Measurements from ENCODE around the gene ACADSB.

The ACADSB gene
- total RNA-seq, result 46.6 to 60.8 (median 56.9) reads per million in 4 experiments

DNA sequence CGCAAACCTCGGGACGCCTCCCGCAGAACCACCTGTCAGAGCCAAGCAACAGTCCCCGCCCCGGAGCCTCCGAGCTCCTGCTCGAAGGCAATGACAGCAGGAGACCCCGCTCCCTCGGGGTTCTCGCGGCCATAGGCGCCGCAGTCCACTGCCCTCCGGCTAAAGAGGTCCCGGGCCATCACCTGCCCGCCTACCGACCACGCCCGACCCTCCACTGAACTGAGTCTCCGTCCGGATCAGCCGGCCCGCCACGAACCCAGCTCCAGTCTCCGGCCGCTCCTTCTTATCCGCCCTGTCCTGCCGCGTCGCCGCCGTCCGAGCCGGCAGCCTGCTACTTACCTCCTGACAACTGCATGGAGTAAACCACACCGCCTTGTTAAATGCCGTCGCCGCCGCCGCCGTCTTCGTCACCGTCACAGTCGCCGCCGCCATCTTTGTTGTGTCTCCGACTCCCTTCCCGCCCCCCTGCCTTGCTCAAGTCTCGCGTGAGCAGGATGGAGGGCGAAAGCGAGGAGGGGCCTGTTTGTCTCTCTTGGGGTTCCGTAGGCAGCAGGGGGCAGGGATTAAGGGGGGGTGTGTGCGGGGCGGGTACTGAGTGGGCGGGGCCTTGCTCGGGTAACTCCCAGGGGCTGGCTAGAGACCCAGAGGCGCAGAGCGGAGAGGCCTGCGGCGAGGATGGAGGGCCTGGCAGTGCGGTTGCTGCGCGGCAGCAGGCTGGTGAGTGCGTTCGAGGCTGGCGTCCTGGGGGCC, at the start of gene ACADSB, which contains the start of gene IKZF5:
TSS of gene ACADSB (plus strand) at position 652 of the 750 bp plus-strand sequence. CDS start at position 676, 24 bp downstream.
TSS of gene IKZF5 (minus strand) at position 441 of the 750 bp plus-strand sequence. CDS start 10,170 bp downstream, outside the sequence.
- peak; percentile 96 for DNase-seq

DNA sequence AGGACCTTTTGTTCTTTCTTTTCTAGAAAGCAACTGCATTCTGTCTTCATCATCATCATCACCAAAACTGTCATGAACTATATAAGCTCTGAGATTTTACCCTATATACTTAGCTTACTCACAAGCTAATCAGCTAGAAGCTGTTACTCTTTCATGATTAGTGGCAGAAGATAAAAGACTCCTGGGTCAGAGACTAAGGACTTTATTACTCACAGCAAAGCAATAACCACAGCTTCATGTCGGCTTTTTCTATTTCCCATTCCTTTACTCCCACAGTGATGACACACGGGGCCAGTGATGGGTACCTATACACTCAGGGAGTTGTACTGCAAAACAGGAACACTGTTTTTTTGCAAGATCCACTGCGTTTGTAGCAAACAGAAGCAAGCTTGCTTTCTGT, 46.4 kb upstream of the ACADSB start:
- DNase-seq, result no peak

DNA sequence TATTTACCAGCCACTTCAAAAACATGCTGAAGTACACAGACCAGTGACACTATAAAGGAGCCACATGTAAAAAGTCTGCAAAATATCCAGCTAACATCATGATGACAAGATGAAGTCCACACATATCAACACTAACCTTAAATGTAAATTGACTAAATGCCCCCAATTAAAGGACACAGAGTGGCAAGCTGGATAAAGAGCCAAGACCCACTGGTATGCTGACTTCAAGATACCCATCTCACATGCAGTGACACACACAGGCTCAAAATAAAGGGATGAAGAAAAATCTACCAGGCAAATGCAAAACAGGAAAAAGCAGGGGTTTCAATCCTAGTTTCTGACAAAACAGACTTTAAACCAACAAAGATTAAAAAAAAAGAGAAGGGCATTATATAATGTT, 41.9 kb upstream of the ACADSB start:
- DNase-seq, result no peak

DNA sequence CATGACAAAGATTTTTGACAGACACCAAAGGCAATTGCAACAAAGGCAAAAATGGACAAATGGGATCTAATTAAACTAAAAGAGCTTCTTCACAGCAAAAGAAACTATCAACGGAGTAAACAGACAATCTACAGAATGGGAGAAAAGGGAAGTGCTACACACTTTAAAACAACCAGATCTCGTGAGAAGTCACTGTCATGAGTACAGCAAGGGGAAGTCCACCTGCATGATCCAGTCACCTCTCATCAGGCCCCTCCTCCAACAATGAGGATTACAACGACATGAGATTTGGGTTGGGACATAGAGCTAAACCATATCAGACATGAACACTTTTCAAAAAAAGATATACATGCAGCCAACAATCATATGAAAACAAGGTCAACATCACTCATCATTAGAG, 40.1 kb upstream of the ACADSB start:
- no peak for DNase-seq

DNA sequence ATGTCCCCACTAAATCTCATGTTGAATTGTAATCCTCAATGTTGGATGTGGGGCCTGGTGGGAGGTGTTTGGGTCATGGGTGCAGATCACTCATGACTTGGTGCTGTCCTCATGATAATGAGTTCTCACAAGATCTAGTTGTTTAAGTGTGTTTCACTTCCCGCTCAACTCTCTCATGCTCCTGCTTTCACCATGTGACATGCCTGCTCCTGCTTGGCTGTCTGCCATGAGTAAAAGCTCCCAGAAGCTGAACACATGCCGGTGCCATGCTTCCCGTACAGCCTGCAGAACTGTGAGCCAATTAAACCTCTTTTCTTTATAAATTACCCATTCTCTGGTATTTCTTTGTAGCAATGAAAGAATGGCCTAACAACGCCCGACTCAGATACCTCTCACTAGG, 34.8 kb upstream of the ACADSB start:
- no peak for DNase-seq

DNA sequence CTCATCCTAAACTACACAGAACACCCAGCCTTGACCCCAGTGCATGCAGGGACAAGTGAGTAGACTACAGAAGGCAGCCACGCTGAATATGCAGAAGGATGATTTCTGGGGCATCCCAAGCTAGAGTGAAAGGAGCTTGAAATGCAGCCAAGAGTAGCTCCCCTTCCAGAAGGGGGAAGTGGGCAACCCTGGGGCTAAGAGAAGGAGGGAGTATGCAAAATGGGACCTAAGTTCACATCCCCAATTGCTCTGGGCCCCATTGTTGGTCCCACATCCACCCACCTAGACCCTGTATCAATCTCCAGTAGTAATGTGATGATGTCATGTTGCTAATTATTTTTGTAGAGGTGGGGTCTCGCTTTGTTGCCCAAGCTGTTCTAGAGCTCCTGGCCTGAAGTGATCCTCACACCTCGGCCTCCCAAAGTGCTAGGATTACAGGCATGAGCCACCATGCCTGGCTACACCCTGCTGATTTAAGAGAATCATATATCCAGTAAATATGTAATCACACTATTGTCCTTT, 34.2 kb upstream of the ACADSB start:
- DNase-seq, result no peak

DNA sequence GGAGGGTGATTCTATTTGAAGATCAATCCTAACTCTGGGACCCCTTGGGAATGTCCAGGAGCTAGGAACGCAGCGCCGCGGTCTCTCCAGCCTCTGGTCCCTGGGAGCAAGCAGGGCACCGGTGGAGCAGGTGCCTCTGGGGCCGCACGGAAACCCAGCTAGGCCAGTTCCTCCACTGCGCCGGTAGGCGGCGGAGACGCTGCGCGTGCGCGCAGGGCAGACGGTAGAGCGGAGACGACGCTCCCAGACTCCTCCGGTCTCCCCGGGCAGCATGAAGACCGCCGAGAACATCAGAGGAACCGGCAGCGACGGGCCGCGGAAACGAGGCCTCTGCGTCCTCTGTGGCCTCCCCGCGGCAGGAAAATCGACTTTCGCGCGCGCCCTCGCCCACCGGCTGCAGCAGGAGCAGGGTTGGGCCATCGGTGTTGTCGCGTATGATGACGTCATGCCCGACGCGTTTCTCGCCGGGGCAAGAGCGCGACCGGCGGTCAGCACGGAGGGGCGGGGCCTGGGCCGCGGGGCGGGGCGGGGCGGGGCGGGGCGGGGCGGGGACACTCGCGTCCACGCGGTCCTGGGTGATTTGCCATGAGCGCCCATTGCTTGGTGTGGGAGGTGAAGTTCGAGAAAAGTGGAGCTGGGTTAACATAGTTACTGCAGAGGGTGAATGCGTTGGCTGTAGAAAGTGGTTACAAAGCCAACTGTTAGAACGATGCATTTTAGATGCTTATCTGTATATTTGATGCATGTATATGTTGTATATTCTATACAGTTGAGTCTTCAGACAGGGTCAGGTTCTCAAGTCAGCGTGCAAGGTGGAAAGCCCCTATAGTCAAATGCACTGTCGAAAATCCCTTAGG, 28.4 kb upstream of the ACADSB start, which contains the start of gene PSTK:
TSS of gene PSTK (plus strand) at position 193 of the 857 bp plus-strand sequence. CDS start at position 272, 79 bp downstream.
- peak; percentile 78 for DNase-seq

DNA sequence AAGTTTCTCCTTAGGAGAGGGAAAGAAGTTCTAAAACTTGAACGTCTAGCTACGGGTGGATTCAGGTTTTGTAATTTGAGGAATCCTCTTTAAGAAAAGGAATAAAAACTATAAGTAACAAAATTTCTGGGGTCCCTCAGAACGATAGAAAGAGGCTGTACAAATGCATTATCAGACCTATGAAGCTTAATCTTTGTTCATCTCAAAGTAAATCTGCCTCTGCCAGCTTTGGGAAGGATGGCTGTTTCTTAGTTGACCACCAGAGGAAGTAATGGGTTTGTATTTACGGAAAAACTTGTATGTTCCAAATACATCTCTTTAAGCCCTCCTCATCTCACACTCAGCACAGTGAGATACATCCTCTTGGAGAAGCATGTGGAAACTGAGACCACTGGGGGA, 27.7 kb upstream of the ACADSB start:
- DNase-seq, result no peak

DNA sequence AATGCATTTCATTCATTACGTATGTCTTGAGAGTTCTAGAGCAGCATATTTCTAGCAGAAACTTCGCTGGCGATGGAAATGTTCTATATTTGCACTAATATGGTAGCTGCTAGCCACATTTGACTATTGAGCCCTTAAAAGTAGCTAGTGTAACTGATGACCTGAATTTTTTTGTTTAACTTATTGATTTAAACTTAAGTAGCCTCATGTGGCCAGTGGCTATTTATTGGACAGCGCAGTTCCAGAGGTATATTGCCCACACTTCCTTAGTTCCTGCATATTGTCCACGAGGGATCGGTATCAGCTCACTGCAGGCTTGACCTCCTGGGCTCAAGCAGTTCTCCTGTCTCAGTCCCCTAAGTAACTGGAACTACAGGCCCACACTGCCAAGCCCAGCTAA, 24.9 kb upstream of the ACADSB start:
- no peak for DNase-seq

DNA sequence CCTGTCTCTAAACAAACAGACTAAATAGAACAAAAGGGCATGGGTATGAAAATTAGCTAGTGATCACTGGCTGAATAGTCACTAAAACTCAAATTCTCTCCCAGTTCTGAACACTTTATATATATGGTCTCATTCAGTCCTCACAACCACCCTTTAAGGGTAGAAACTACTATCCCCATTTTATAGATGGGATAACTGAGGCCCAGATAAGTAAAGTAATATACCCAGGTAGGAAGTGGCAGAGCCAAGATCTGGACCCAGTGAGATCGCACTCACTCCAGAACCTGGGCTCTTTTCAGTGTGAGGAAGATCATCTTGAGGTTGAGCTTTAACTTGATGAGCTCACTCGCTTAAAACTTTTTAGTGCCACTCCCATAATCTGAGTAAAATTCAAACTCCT, 24.1 kb upstream of the ACADSB start:
- no peak for DNase-seq

DNA sequence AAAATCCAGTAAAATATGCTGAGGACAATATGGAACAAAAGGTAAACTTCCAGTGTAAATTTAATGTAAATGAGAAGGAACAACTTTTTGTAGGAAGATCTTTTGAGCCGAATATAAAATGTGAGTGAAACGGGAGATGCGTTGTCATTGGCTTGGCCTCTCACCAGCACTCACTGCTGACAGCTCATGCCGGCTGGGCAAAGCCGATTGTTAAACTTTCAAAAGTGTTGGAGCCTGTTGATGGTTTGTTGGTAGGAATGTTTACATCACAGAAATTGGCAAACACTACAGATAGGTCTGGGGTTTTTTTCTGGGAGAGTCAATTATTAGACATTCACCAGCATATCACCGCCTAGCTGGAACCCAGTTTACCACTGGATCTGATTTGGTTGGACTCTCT, 22.5 kb upstream of the ACADSB start:
- DNase-seq, result no peak

DNA sequence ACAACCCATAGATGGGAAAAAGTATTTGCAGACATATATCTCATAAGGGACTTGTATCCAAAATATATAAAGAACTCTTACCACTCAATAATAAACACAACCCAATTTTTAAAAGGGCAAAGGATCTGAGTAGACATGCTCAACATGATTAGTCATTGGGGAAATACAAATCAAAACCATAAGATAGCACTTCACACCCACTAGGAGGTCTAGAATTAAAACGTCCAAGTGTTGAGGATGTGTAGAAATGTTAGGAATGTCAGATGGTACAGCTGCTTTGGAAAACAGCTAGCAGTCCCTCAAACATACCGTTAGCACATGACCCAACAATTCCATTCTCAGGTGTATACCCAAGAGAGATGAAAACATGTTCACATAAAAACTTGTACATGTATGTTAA, 20.3 kb upstream of the ACADSB start:
- no peak for DNase-seq

DNA sequence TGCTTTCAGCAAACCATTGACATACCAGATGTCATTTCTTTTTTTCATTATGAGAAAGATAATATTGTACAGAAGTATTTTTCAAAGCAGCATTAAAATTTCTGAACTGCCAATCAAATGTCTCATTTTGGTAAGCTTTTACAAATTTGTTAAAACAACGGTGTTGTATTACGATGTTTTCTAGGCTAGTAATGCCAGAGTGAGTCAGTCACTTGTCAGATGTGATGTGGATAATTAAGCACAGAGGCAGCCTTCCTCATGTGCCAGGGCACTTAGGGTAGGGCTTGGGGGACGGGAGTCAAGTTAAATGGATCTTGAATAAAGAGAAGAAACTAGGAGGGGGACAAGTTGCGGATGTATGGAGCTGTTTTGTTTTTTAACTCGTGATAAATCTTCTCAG, 18.5 kb upstream of the ACADSB start:
- no peak for DNase-seq

DNA sequence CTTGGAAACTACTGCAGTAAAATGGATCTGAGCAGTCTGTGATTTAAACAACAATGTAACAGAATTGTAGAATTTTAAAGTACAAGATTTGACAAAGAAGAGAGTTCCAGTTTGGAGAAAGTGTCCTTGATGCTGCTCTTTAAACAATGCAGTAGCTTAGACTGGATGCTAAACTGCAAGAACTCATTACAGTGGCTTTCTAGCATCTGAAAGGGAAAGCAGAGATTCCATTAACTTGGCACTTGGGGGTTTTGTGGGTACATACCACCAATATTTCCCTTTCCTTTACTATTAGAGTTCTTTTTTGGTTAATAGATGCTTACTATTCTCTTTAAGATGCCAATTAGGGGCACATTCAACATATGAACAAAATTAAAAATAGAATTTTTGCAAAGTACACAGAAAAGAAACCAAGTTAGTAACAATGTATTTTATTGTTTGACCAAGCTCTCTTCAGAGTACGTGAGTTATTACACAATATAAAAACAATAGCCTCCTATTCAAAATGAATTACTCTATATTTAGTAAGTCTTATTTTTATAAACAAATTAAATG, 16.7 kb upstream of the ACADSB start:
- DNase-seq, result no peak

DNA sequence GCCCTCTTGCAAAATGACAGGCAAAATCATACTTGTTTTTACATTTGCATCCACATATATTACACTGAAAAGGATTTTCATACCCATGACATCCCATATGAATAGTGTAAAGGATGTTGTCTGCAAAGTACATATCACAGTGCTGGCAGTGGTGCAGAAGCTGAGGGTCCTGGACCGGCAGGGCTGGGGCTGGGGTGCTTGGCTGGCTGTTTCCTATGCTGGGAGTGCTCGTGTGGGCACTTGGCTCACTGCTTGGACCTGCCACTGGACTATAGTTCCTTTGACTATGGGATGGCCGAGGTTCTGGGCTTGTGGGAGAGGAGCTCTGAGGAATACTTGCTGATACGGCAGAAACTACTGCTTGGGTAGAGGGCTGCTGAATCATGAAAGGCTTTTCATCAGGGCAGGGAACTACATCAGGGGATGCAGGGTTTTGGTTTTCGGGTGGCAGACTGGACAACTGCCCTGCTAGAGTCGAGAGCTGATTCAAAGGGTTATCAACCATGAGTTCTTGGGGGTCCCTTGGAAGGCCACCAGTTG, 14.9 kb upstream of the ACADSB start:
- no peak for DNase-seq

DNA sequence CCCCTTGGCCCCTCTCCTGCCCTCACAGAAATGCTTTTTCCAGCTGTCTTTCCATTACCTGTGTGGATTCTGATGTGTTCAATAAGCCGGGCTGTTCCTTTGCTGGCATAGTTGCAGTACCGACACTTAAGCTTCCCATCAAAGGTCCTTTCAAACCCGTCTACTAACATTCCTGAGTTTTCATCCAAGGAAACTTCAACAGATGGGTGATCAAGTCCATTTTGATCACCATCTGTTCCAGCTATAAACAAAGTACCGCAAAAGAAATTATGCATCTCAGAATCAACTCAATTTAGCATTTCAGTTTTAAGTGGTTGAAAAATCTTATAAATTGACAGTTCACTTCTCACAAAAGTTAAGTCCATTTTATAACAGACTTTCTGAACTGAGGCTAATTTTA, 12.9 kb upstream of the ACADSB start:
- no peak for DNase-seq

DNA sequence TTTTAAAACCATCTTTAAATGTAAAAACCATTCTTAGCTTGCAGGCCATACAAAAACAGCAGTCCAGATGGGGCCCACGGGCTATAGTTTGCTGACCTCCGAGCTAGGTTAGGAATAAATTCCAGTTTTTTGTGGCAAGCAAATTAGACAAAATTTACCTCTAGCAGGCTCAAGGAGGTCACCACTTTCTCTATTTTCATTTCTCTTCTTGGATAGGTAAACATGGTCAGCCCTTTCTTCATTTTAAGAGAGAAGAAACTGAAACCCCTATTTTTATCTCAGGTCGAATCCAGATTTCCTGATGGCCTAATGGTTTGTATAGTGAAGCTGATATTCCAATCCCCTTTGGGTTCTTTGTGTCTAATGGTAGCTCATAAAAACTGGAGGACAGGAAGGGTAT, 10.9 kb upstream of the ACADSB start:
- DNase-seq, result no peak

DNA sequence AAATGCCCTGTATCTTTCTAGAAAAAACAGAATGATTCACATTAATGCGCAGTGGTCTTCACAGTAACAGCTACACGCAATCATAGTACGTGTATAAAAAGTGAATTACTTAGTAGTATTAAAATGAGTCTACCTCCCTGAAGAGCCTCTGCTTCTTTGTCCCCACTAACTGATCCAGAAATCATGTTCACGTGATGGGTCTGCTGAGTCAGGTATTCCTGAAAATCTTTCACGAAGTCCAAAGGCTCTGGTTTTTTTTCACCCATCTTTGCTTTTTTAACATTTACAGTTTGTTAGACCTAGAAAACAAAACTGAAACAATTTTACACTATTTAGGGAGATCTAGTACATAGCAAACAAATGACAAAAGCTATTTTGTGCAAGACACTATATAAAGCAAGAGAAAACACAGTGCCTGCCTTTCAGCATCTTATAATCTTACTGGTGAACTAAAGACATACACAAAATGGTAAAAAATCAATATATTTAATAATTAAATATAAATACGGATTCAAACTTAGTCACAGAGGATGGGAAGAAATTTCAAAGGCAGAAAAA, 10.4 kb upstream of the ACADSB start:
- no peak for DNase-seq

DNA sequence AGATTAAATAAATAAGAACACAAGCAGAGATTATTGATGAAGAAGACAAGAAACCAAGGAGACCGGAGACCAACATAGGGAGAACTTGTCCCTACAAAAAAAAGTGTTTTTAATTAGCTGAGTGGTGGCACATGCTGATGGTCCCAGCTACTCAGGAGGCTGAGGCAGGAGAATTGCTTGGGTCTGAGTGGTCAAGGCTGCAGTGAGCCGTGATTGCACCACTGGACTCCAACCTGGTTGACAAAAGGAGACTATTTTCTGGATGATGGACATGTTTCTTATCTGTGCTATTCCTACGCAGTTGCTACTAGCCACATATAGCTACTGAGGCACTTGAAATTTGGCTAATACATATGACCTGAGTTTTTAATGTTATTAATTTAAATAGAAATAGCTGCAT, 9.9 kb upstream of the ACADSB start:
- no peak for DNase-seq

DNA sequence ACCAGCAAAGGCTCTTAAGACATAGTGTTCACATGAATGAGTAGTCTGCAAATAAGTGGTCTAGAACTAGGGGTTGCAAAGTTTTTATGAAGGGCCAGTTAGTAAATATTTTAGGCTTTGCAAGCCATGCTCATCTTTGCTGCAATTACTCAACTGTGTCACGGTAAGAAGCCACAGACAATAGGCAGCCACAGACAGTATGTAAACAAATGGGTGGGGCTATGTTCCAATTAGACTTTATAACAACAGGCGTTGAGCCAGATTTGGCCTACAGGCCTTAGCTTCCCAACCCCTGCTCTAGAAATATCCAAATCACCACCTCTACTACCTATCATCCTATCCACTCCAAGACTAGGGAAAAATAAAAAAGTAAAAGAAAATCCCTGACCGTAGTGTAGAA, 9.5 kb upstream of the ACADSB start:
- DNase-seq, result no peak

DNA sequence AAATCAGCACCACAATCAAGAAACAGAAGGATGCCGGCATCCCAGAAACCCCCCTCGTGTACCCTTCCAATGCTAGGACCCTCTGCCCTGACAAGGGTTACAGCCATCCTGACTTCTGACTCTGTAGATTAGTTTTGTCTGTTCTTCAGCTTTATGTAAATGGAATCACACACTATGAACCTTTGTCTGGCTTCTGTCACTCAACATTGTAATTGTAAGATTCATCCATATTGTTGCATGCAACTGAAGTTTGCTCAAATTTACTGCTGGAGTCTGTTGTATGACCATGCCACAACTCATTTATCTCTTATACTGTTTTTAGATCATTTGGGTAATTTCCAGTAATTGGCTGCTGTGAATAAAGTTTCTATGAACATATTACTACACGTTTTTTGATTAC, 8.7 kb upstream of the ACADSB start:
- DNase-seq, result no peak

DNA sequence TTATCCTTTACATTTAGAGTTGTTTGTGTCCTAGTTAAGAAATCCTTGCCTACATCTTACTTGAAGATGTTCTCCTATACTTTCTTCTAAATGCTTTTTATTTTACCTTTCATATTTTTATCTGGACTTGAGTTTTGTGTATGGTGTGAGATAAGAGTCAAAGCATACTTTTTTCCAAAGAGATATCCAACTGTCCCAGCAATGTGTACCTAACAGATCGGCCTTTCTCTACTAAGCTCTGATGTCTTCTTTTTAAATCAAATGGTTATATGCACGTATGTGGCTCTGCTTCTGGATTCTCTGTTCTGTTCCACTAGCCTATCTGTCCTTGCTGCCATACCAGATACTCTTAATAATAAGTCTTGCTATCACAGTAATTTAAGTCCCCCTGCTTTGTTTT, 7.4 kb upstream of the ACADSB start:
- no peak for DNase-seq

DNA sequence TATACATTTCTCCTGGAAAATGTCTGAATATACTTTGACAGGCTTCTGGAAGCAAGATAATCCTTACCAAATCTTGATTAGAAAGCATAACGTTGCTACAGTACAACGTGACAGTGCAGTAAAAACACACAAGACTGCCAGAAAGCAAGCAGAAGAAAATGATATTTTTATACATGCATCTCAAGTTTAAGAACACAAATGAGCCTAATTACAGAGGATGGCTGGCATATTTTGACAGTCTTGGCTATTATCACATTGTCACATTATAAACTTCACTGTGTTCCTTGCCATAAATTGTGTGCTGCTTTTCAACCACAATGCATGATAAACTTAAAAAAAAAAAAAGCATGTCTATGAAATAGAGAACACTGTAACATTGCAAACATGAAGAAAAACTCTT, 4.5 kb upstream of the ACADSB start:
- DNase-seq, result no peak

Data from effector CD8-positive, alpha-beta T cell (primary cell).